Measurements from ENCODE around the gene PDE9A.
"Not testable (repeated sequence)": the region's sequence is repeated elsewhere in the genome, so short reads cannot be mapped to it uniquely, and the experiment has no call there.

PDE9A gene

DNA sequence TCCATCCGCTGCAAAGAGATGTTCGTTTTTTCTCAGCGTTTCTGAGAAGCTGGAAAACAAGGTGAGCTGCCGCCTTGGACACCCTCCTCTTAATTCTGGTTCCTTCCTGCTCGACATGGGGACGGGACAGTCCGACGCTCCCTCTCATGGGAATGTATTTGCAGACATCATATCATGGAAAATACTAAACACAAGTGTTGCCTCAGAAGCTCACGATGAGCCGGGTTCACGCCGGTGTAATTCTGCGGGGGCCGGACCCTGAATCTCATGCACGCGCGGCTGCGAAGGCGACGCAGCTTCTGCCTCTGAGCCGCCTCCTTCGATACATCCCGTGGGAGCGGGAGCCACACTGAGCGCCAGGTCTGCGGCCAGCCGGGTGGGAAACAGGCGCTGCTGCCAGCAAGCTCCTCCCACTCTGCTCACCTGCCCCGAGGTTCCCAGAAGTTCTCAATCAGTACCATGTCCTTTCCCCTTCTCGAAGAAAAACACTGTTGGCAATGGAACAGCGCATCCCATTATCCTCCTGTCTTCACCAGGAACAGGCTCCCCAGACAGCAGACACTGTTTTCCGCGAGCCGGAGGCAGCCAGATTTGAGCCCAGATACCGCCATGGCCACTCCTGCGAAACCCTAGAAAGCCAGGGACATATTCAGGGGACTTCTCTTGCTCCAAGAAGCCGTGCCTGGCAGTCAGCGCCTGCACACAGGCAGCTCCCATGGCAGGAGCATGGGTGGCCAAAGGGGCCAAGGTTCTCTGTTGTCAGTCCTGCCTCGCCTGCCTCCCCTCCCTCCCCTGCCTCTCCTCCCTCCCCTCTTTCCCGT, 127.9 kb downstream of the PDE9A start:
- peak; percentile 83 for DNase-seq

- DNase-seq, result peak; percentile 63
Measured at GRCh38 chr21:42781971-42782722, 128.7 kb downstream of the PDE9A start.

DNA sequence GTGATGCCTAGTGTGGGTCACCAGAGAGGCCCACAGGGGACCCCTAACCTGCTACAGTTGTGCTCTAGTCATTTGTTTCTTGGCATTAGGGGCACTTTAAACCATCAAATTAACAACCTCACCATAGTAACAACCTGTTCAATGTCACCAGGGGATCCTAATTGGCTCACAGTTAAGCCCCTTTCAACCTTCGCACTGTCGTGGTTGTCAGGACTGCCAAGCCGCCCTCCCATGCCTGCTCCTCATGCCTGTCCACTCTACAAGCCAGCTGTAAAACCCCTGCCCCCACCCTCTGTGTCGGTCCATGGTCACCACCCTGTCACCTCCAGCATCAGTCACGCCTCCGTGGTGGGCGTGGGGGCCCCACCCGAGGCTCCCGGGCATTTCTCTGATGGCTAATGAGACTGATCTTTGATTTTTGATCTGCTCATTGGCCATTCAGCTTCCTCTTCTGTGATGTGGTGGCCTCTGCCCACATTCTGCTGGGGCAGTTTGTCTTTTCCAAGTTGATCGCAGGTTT, 129.4 kb downstream of the PDE9A start:
- no peak for DNase-seq

DNA sequence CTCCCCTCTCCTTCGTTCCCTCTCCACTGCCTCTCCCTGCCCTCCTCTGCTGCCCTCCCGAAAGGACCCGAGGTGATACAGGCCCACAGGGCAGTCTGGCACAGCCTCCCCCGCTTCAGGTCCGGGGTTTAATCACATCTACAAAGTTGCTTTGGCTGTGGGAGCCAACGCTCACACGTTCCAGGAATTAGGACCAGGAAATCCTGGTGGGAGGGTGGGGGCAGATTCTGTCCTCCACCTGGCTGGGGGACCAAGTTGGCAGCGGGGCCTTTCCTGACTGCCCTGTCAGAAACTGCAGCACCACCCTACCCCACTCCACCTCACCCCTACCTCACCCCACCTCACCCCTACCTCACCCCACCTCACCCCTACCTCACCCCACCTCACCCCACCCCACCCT, 130.9 kb downstream of the PDE9A start:
- no peak for DNase-seq

- DNase-seq, result no peak
Measured at GRCh38 chr21:42784896-42785451, 131.6 kb downstream of the PDE9A start.

GRCh38 chr21:42785666-42786427, 132.4 kb downstream of the PDE9A start:
- DNase-seq, result no peak

DNA sequence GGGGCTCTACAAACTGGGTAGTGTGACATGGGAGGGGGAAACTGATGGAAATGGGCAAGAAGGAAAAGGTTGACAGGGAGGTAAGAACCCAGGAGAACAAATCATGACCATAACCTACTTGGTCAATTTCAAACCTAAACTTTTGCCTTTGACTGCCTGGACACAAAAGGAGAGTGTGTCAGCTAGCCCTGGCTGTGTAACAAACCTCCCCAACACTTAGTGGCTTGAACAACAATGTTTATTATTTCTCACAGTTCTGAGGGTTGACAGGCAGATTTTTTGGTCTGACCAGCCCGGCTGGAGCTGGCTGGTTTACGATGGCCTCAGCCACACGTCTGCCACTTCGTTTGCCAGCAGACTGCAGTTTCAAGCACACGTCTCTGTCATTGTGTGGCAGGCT, 133.5 kb downstream of the PDE9A start:
- DNase-seq, result no peak

DNA sequence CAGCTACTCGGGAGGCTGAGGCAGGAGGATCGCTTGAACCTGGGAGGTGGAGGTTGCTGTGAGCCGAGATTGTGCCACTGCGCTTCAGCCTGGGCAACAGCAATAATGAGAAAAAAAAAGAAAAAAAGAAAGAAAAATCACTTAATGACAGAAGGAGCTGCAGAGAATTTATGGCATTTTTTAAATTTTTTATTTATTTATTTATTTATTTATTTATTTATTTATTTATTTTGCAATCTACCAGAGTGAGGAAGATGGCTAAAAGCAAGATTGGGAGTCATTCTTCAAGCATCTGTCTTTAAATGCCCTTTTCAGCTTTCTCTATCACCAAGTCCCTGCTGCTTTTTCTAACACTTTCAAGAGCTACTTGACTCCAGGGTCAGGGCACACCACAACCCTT, 134.2 kb downstream of the PDE9A start:
- no peak for DNase-seq

DNA sequence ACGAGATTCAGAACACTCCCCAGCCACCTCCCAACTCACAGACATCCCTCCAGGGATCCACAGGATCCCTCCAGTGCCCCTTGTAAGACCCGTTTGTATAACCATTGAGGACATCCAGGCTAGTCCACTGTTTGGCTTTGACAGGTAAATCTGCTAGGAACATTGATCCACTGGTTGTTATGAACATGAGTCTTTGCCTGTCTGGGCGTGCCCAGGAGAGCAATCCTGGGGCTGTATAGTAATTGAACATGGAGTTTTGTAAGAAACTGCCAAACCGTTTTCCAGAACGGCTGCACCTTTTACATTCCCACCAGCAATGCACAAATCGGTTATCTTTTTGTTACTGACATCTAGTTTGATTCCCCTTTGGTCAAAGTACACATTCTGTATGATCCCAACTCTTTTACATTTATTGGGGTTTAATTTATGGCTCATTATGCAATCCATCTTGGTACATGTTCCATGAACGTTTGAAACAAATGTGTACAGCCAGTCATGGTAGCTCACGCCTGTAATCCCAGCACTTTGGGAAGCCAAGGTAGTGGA, 137.2 kb downstream of the PDE9A start:
- DNase-seq, result no peak

GRCh38 chr21:42793774-42794173, 140.4 kb downstream of the PDE9A start:
- DNase-seq, result no peak

- DNase-seq, result no peak
Measured at GRCh38 chr21:42794551-42794950, 141.1 kb downstream of the PDE9A start.

- no peak for DNase-seq
Measured at GRCh38 chr21:42796327-42797062, 143.1 kb downstream of the PDE9A start.

GRCh38 chr21:42797522-42797921, 144.1 kb downstream of the PDE9A start:
- no peak for DNase-seq

DNA sequence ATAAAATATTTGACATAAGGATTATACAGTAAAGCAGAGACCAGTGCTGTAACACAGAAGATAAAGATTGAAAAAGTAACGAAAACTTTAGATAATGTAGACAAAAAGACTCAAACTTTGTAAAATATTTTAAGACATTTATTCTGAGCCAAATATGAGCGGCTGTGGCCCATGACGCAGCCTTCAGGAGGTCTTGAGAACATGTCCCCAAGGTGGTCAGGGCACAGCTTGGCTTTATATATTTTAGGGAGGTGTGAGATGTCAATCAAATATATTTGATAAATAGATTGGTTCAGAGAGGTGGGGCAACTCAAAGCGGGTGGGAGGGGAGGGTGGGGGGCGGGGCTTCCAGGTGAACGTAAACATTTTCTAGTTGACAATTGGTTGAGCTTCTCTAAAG, 144.7 kb downstream of the PDE9A start:
- DNase-seq, result no peak

DNA sequence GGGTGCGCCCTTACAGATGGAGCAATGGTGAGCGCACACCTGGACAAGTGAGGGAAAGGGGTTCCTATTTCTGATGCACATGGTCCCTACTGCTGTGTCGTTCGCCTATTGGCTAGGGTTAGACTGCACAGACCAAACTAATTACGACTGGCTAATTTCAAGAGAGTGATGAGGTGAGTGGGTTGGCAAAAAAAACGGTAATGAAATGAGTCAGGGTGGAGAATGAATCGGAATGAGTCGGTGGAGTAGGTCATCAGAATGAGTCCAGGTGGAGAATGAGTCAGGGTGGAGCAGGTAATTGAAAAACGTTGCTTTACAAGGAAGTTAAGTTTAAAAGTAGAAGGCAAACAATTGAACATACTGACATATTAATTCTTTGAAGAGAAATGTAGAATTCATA, 146.1 kb downstream of the PDE9A start:
- no peak for DNase-seq

GRCh38 chr21:42799948-42800347, 146.5 kb downstream of the PDE9A start:
- DNase-seq, result no peak

DNA sequence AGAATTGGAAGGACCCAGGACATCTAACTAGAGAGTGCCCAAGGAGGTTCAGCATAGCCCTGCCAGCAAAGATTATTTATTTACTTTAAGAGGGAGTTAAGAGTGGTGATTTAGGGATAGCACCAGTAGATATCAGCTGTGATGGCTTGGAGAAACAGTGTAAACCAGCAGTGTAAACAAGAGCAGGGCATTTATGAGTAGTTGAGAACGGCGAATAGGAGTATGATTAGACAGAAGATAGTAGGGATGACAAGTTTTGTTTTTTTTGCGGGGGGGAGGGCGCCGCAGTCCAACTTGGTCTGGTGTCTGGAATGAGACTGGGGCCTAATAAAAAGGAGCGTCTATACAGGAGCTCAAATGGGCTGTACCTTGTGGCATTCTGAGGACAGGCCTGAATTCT, 148.2 kb downstream of the PDE9A start:
- not testable (repeated sequence) for DNase-seq

DNA sequence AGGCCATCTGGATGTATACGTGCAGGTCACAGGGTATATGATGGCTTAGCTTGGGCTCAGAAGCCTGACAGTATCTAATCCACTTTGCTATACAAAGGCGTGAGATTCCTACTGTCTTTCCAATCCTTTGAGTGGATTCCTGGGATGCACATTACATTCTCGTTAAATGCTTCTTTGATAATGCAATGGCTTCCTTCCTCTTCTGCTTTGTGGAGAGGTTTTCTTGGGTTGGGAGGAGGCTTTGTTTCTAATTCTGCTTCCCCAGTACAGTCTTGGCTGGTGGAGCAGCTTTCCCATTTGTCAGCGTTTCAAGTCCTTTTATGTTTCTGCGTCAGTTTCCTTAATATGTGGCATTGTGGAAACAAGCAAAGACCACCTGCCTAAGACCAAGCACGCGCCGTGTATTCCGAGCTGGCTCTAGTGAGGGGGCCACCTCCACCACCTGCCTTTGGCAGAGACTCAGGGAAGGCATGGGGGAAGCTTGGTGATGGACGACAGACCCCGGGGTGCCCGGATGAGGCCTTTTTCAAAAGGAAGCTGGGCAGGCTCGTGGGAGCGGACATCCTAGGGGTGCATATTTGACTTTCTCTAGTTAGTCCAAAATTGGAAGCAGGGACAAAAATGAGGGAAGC, 153.2 kb downstream of the PDE9A start:
- no peak for DNase-seq

DNA sequence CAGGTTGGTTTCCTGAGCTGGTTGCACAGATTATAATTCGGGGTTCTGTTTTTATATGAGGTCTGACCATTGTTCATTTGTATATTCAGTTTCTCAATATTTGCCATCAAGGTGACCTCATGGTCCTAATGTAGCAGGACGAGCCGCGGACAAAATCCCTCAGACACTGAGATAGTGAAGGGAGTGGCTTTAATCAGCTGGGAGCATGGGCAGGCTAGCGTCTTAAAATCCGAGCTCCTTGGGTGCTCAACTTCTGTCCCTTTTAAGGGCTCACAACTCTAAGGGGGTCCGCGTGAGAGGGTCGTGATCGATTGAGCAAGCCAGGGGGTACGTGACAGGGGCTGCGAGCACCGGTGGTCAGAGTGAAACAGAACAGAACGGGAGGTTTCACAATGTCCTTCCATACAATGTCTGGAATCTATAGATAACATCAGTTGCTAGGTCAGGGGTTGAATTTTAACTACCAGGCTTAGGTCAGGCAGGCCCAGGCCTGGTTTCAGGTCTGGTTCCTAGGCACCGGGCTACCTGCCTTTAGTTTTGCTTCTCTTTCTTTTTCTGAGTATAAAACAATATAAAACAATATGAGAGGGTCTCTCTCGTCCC, 154.0 kb downstream of the PDE9A start:
- not testable (repeated sequence) for DNase-seq

GRCh38 chr21:42807938-42808613, 154.7 kb downstream of the PDE9A start:
- DNase-seq, result no peak

Measured in retina (tissue), 1 donor.